PC-3 (cell line): Measurements from ENCODE around the gene PCYT1B.

Experiments
- CTCF ChIP-seq: fragments of 300-600 bp; sonication (generic); conservative IDR thresholded peaks from 2 replicates; pipeline ENCODE4 v1.5.1; 2017; ENCODE audit warnings: antibody characterized with exemption, low read depth, mild to moderate bottlenecking, low read length
- EZH2 ChIP-seq: fragments of 300-600 bp; sonication (generic); IDR thresholded peaks from one replicate; pipeline ENCODE4 v1.6.1; 2017; ENCODE audit warnings: antibody characterized with exemption, mild to moderate bottlenecking, low read length; ENCODE audit not compliant: unreplicated experiment

GRCh38 chrX:24550166-24550565 lies 97.0 kb downstream of the PCYT1B start:
- TF ChIP-seq CTCF (no peak), EZH2 (no peak)
